Stimulated activated CD4-positive, alpha-beta T cell treated with anti-CD3 and anti-CD28 coated beads, Interleukin-1b, Interleukin-23, amount 100 ng/mL, for 4 hours (primary cell): ENCODE data around the gene ZNF407.
"Not testable (repeated sequence)": the region's sequence is repeated elsewhere in the genome, so short reads cannot be mapped to it uniquely, and the experiment has no call there.

ENCODE experiments used
- DNase-seq, 2 donors: peaks; one replicate each; pipeline ENCODE4 v3.0.0-alpha.2; 2020; ENCODE audit warnings: low read depth in 2 of 2

Gene ZNF407

GRCh38 chr18:75071866-75072671 lies 474.4 kb downstream of the ZNF407 start:
- no peak for DNase-seq

GRCh38 chr18:75072672-75073371 lies 475.2 kb downstream of the ZNF407 start:
- no peak for DNase-seq

GRCh38 chr18:75073654-75074053 lies 476.0 kb downstream of the ZNF407 start:
- DNase-seq, result no peak

- no peak for DNase-seq
These were observed 476.7 kb downstream of the ZNF407 start for GRCh38 chr18:75074196-75075015.

GRCh38 chr18:75075016-75075305 lies 477.3 kb downstream of the ZNF407 start:
- DNase-seq, result no peak

- DNase-seq, result no peak
These were observed 477.8 kb downstream of the ZNF407 start for GRCh38 chr18:75075429-75075841.

GRCh38 chr18:75076286-75076685 lies 478.6 kb downstream of the ZNF407 start:
- no peak for DNase-seq

- no peak for DNase-seq
These were observed 483.8 kb downstream of the ZNF407 start for GRCh38 chr18:75081486-75081885.

- no peak for DNase-seq
These were observed 485.5 kb downstream of the ZNF407 start for GRCh38 chr18:75083131-75083530.

- DNase-seq, result no peak
These were observed 486.1 kb downstream of the ZNF407 start for GRCh38 chr18:75083761-75084160.

- not testable (repeated sequence) for DNase-seq
These were observed 488.0 kb downstream of the ZNF407 start for GRCh38 chr18:75085676-75086075.

GRCh38 chr18:75086494-75087034 lies 488.9 kb downstream of the ZNF407 start:
- no peak for DNase-seq

GRCh38 chr18:75087119-75088020 lies 489.7 kb downstream of the ZNF407 start:
- no peak for DNase-seq

GRCh38 chr18:75088021-75088506 lies 490.4 kb downstream of the ZNF407 start:
- DNase-seq, result no peak

GRCh38 chr18:75088622-75089211 lies 491.0 kb downstream of the ZNF407 start:
- no peak for DNase-seq

- no peak for DNase-seq
These were observed 492.2 kb downstream of the ZNF407 start for GRCh38 chr18:75089748-75090327.

- DNase-seq, result no peak
These were observed 492.7 kb downstream of the ZNF407 start for GRCh38 chr18:75090336-75090735.

GRCh38 chr18:75097491-75098225 lies 500.0 kb downstream of the ZNF407 start:
- no peak for DNase-seq

- no peak for DNase-seq
These were observed 503.4 kb downstream of the ZNF407 start for GRCh38 chr18:75100832-75101630.
